Parathyroid adenoma (tissue), 2 donors: ENCODE data around the gene BBS7.

Experiments used
- H2AFZ ChIP-seq: fragments of 300-600 bp; sonication (generic); one replicate; pipeline ENCODE4 v1.7.0; 2017; ENCODE audit warnings: antibody characterized with exemption, mild to moderate bottlenecking
- H3K27ac ChIP-seq: fragments of 300-600 bp; sonication (generic); one replicate; pipeline ENCODE4 v1.7.0; 2017
- H3K27me3 ChIP-seq: fragments of 300-600 bp; sonication (generic); one replicate; pipeline ENCODE4 v1.7.0; 2017; ENCODE audit warnings: low read length; ENCODE audit not compliant: control insufficient read depth, insufficient read depth
- H3K36me3 ChIP-seq: fragments of 300-600 bp; sonication (generic); one replicate; pipeline ENCODE4 v1.7.0; 2017; ENCODE audit warnings: low read length; ENCODE audit not compliant: control insufficient read depth, insufficient read depth
- H3K4me1 ChIP-seq: fragments of 300-600 bp; sonication (generic); one replicate; pipeline ENCODE4 v1.7.0; 2017; ENCODE audit warnings: control low read depth
- H3K4me2 ChIP-seq: fragments of 300-600 bp; sonication (generic); one replicate; pipeline ENCODE4 v1.7.0; 2017; ENCODE audit warnings: low read length
- H3K4me3 ChIP-seq: fragments of 300-600 bp; sonication (generic); one replicate; pipeline ENCODE4 v1.7.0; 2017; ENCODE audit warnings: low read depth, low read length
- H3K79me2 ChIP-seq: fragments of 300-600 bp; sonication (generic); one replicate; pipeline ENCODE4 v1.7.0; 2017; ENCODE audit warnings: control low read depth
- H3K9ac ChIP-seq: fragments of 300-600 bp; sonication (generic); one replicate; pipeline ENCODE4 v1.7.0; 2017; ENCODE audit warnings: mild to moderate bottlenecking
- H3K9me3 ChIP-seq: fragments of 300-600 bp; sonication (generic); one replicate; pipeline ENCODE4 v1.7.0; 2017; ENCODE audit warnings: low read length; ENCODE audit not compliant: control insufficient read depth
- TF ChIP-seq, protein P1 (sequence below): fragments of 300-600 bp; sonication (generic); IDR thresholded peaks from one replicate; pipeline ENCODE4 v1.7.0; 2017; ENCODE audit warnings: antibody characterized with exemption, mild to moderate bottlenecking
- donor health status: primary hyperparathyroidism.

Gene BBS7

DNA sequence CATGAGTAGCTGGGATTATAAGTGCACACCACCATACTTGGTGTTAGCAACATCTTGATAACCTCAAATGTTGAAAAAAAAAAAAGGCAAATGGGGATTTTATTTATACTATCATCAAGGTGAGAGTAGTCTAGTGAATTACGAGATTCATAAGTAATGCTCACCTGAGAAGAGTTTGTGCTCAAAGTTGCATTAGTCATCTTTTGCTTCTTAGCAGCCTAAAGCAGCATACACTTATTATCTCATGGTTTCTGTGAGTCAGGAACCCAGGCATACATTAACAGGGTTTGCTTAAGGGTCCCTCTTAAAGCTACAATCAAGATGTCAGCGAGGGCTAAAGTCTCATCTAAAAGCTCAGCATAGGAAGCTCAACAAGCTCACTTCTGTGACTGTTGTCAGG lies 77.3 kb downstream of the BBS7 start:
- Histone ChIP-seq H3K9me3 (no peaks in the 10 kb centered on the region), H3K27me3 (no peaks in the 10 kb centered on the region), H3K79me2 (no peaks in the 10 kb centered on the region), H3K36me3 (no peaks in the 10 kb centered on the region), H3K4me2 (no peak overlapping the region), H3K9ac (no peak overlapping the region), H3K27ac (no peak overlapping the region), H2AFZ (no peak overlapping the region), H3K4me3 (no peak overlapping the region), H3K4me1 (no peaks in the 10 kb centered on the region)
- TF ChIP-seq, protein P1, sequence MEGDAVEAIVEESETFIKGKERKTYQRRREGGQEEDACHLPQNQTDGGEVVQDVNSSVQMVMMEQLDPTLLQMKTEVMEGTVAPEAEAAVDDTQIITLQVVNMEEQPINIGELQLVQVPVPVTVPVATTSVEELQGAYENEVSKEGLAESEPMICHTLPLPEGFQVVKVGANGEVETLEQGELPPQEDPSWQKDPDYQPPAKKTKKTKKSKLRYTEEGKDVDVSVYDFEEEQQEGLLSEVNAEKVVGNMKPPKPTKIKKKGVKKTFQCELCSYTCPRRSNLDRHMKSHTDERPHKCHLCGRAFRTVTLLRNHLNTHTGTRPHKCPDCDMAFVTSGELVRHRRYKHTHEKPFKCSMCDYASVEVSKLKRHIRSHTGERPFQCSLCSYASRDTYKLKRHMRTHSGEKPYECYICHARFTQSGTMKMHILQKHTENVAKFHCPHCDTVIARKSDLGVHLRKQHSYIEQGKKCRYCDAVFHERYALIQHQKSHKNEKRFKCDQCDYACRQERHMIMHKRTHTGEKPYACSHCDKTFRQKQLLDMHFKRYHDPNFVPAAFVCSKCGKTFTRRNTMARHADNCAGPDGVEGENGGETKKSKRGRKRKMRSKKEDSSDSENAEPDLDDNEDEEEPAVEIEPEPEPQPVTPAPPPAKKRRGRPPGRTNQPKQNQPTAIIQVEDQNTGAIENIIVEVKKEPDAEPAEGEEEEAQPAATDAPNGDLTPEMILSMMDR: no peak

DNA sequence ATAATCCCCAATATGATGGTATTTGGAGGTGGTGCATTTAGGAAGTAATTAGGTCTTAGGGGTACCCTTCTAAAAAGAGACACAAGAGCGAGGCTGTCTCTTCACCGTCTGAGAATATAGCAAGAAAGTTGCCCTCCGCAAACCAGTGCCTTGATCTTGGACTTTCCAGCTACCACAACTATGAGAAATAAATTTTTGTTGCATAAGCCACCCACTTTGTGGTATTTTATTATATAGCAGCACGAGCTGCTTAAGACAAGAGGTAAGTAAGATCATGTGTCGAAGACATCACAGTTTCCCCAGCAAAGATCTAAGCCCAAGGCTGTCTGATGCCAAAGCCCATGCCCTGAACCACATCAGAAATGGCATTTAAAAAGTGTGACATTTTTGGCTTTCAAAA lies 78.8 kb downstream of the BBS7 start:
- Histone ChIP-seq H3K27ac (no peak overlapping the region), H3K4me3 (no peak overlapping the region), H3K9me3 (no peaks in the 10 kb centered on the region), H3K36me3 (no peaks in the 10 kb centered on the region), H3K27me3 (no peaks in the 10 kb centered on the region), H3K9ac (no peak overlapping the region), H2AFZ (no peak overlapping the region), H3K4me2 (no peak overlapping the region), H3K4me1 (no peaks in the 10 kb centered on the region), H3K79me2 (no peaks in the 10 kb centered on the region)
- TF ChIP-seq, protein P1: no peak

DNA sequence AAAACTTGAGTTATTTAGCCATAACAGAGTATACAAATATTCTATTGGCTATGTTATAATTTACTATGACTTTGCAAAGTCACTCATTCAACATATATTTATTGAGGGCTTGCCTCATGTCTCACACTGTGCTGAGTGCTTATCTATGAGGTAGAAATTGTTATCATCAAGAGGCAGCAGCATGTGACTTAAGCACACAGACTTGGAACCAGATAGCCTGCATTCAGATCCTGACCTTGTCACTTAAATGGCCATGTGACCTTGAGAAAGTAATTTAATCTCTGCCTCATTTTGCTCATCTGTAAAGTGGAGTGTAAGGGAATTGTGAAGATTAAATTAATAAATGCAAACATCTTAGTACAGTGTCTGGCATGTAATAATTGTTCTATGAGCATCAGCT lies 79.3 kb downstream of the BBS7 start:
- peak overlapping the region; percentile 62 for H3K27ac ChIP-seq
- H3K9ac ChIP-seq: no peak overlapping the region
- H3K27me3 ChIP-seq: no peaks in the 10 kb centered on the region
- H3K4me3 ChIP-seq: no peak overlapping the region
- TF ChIP-seq, protein P1: no peak
- no peaks in the 10 kb centered on the region for H3K9me3 ChIP-seq
- H3K4me1 ChIP-seq: no peaks in the 10 kb centered on the region
- no peak overlapping the region for H3K4me2 ChIP-seq
- no peaks in the 10 kb centered on the region for H3K36me3 ChIP-seq
- no peaks in the 10 kb centered on the region for H3K79me2 ChIP-seq
- H2AFZ ChIP-seq: peak overlapping the region; percentile 54

DNA sequence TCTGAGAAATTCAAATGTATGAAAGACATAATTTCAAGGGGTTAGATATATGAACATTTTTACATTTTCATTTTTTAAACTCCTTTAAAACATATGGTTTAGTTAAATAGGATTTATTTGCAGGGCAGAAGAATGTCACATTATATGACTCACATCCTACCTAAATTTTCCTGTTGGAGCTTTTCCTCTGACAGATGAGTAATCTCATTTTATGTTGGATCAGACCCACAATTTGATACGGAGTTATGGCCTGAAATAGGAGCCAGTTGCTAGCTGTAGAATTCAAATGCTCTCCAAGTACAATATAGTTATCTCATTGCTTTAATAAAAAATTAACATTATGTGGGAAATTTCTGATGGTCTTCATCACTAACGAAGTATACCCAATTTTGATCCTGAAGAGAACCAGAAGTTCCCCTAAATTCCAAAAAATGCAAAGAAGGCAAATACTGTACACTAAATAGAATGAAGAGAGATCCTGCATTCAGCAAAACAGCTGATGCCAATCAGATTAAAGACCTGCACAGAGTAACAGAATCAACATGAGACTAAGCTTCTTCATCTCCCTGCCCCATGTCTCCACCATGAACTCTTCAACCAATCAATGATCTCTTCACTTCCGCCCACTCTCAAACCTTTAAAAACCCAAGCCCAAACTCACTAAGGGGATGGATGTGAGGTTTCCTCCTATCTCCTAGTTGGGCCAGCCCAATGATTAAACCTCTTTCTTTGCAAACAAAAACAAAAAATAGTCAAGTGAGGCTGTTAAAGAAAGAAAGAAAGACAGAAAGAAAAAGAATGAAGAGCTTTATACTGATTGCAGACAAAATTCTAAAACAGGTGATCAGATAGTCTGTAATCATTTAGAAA lies 80.1 kb downstream of the BBS7 start:
- Histone ChIP-seq H3K27me3 (no peaks in the 10 kb centered on the region), H3K4me2 (no peak overlapping the region), H3K9ac (no peak overlapping the region), H3K4me1 (no peaks in the 10 kb centered on the region), H3K4me3 (no peak overlapping the region), H3K9me3 (no peaks in the 10 kb centered on the region), H3K79me2 (no peaks in the 10 kb centered on the region), H3K27ac (peak overlapping the region; percentile 62), H3K36me3 (no peaks in the 10 kb centered on the region), H2AFZ (peak overlapping the region; percentile 54)
- TF ChIP-seq, protein P1: no peak

DNA sequence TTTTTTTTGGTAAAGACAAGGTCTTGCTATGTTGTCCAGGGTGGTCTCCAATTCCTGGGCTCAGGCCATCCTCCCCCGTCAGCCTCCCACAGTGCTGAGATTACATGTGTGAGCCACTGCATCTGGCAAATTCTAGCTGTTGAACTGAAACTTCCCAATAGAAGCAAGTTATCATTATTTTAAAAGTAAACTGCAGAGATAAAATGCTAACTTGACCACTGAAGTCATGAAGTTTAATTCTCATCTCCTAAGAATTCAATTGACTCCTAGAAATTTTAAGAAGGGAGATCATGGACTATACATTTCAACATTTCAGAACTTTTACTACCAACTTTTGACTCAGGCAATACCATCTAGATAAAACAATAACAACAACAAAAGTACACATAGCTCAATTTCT lies 80.8 kb downstream of the BBS7 start:
- H3K9ac ChIP-seq: no peak overlapping the region
- no peak overlapping the region for H3K4me2 ChIP-seq
- no peaks in the 10 kb centered on the region for H3K9me3 ChIP-seq
- no peaks in the 10 kb centered on the region for H3K79me2 ChIP-seq
- TF ChIP-seq, protein P1: no peak
- H3K36me3 ChIP-seq: no peaks in the 10 kb centered on the region
- no peak overlapping the region for H3K4me3 ChIP-seq
- H3K27ac ChIP-seq: no peak overlapping the region
- H3K4me1 ChIP-seq: no peaks in the 10 kb centered on the region
- H3K27me3 ChIP-seq: no peaks in the 10 kb centered on the region
- no peak overlapping the region for H2AFZ ChIP-seq
